GM12891 (cell line): Measurements from ENCODE around the gene WDTC1.

ENCODE experiments used
- PAX5 ChIP-seq: IDR thresholded peaks from 2 replicates; pipeline ENCODE4 v1.6.1; 2011; ENCODE audit warnings: low read length, moderate library complexity, mild to moderate bottlenecking; ENCODE audit not compliant: insufficient read depth, severe bottlenecking
- POLR2A ChIP-seq: IDR thresholded peaks from 2 replicates; pipeline ENCODE4 v1.6.1; 2011; ENCODE audit warnings: low read depth, low read length, control low read depth
- POLR2AphosphoS5 ChIP-seq: IDR thresholded peaks from 2 replicates; pipeline ENCODE4 v1.6.1; 2011; ENCODE audit warnings: low read depth, low read length, control low read depth
- SPI1 ChIP-seq: IDR thresholded peaks from 2 replicates; pipeline ENCODE4 v1.6.1; 2011; ENCODE audit warnings: low read depth, low read length, control low read depth
- TAF1 ChIP-seq: IDR thresholded peaks from 2 replicates; pipeline ENCODE4 v1.6.1; 2011; ENCODE audit warnings: low read depth, low read length, control low read depth

GRCh38 chr1:27284425-27285273 is 50.2 kb downstream of the WDTC1 start:
- TF ChIP-seq POLR2AphosphoS5, result no peak
- no peak for TF ChIP-seq POLR2A
- TF ChIP-seq SPI1, result no peak
- no peak for TF ChIP-seq TAF1
- no peak for TF ChIP-seq PAX5
